OCI-LY1 (cell line): Measurements from ENCODE around the gene ZNF185.

ENCODE experiments used
- CTCF ChIP-seq: fragments of 200-600 bp; sonication (generic), shearing (Covaris generic); IDR thresholded peaks from 2 replicates; pipeline ENCODE4 v1.5.1; 2017; ENCODE audit warnings: mild to moderate bottlenecking, antibody characterized with exemption, low read length, moderate library complexity, mixed read lengths
- EZH2 ChIP-seq: fragments of 200-600 bp; sonication (generic), shearing (Covaris generic); IDR thresholded peaks from 2 replicates; pipeline ENCODE4 v1.8.0; 2017; ENCODE audit warnings: borderline replicate concordance, mixed run types, mild to moderate bottlenecking, antibody characterized with exemption, low read length, moderate library complexity, mixed read lengths

GRCh38 chrX:152850465-152850864 is 47.4 kb upstream of the ZNF185 start:
- TF ChIP-seq CTCF (no peak), EZH2 (no peak)
